GM12892 (cell line): Measurements from ENCODE around the gene MANBA.

Experiments used
- POLR2A ChIP-seq: IDR thresholded peaks from 2 replicates; pipeline ENCODE4 v1.6.1; 2011; ENCODE audit warnings: low read depth, low read length, control low read depth
- POLR2AphosphoS5 ChIP-seq: IDR thresholded peaks from 2 replicates; pipeline ENCODE4 v1.6.1; 2011; ENCODE audit warnings: low read depth, low read length, control low read depth

GRCh38 chr4:102693262-102693850 lies 67.4 kb downstream of the MANBA start:
- TF ChIP-seq POLR2A, result no peak
- no peak for TF ChIP-seq POLR2AphosphoS5
